GM18867 (cell line): ENCODE data around the gene RGS17.
"Not testable (repeated sequence)": the region's sequence is repeated elsewhere in the genome, so short reads cannot be mapped to it uniquely, and the experiment has no call there.

ENCODE experiments used
- ATAC-seq: cut with Tn5 transposase; IDR thresholded peaks from one replicate; pipeline ENCODE4 v1.9.1; 2021; ENCODE audit warnings: mild to moderate bottlenecking, moderate library complexity; ENCODE audit not compliant: unreplicated experiment

The RGS17 gene

DNA sequence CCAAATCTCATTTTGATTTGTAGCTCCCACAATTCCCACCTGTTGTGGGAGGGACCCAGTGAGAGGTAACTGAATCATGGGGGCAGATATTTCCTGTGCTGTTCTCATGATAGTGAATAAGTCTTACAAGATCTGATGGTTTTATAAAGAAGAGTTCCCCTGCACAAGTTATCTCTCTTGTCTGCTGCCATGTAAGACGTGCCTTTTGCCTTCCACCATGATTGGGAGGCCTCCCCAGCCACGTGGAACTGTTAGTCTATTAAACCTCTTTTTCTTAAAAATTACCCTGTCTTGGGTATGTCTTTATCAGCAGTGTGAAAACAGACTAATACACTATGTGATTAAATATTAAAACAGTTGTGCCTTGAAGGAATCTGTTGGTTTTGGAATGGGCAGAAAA, 131.5 kb downstream of the RGS17 start:
- ATAC-seq: not testable (repeated sequence)

- ATAC-seq: no peak
Observed at GRCh38 chr6:152993847-152994246, 137.2 kb downstream of the RGS17 start.

DNA sequence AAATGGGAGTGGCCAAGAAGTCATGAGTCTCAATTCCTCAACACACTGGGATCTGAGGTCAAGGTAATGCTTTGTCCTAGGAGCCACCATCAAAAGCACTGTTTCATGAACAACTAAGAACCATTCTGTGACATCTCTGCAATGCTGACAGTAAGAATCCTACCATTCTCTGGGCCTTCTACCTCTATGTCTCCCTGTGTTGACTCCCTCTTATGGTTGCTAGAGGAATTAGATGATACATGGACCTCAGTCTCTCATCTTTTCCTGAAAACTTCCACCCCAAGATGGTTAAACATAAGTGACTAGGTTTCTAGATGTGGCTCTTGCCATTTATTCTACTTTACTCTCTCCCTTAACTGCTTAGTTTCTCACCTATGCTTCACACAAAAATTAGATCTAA, 137.7 kb downstream of the RGS17 start:
- no peak for ATAC-seq

GRCh38 chr6:152986978-152987377, 144.1 kb downstream of the RGS17 start:
- no peak for ATAC-seq

DNA sequence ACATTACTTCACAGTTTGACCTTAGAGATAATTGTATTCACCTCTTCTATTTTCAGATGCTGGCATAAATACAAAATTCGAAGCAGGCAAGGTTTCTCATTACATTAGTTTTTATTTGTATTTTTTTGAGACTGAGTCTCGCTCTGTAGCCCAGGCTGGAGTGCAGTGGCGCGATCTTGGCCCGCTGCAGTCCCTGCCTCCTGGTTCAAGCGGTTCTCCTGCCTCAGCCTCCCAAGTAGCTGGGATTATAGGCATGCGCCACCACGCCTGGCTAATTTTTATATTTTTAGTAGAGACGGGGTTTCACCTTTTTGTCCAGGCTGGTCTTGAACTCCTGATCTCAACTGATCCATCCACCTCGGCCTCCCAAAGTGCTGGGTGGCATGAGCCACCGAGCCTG, 145.8 kb downstream of the RGS17 start:
- not testable (repeated sequence) for ATAC-seq

DNA sequence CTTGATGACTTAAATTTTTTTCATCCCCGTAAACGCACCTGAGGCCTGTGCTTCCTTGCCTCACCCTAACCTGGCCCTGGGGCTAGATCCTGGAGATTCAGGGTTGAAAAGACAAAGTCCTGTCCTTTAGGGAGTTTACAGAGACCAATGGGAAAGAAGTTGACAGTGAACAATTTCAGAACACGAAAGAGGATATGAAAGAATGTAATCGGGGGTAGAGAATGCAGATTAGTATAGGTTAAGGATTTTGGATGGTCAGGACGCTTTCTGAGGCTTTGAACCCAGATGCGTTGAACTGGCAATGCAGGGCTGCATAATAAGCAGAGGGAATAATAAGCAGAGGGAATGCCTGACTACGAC, 146.6 kb downstream of the RGS17 start:
- ATAC-seq: peak; percentile 25

- ATAC-seq: peak; percentile 22
Observed at GRCh38 chr6:152983637-152984512, 147.2 kb downstream of the RGS17 start.

- peak; percentile 86 for ATAC-seq
Observed at GRCh38 chr6:152982904-152983636, 148.0 kb downstream of the RGS17 start, which contains the start of gene FBXO5. Gene FBXO5 (minus strand): TSS chr6:152983041. CDS start chr6:152982959, 82 bp downstream.

DNA sequence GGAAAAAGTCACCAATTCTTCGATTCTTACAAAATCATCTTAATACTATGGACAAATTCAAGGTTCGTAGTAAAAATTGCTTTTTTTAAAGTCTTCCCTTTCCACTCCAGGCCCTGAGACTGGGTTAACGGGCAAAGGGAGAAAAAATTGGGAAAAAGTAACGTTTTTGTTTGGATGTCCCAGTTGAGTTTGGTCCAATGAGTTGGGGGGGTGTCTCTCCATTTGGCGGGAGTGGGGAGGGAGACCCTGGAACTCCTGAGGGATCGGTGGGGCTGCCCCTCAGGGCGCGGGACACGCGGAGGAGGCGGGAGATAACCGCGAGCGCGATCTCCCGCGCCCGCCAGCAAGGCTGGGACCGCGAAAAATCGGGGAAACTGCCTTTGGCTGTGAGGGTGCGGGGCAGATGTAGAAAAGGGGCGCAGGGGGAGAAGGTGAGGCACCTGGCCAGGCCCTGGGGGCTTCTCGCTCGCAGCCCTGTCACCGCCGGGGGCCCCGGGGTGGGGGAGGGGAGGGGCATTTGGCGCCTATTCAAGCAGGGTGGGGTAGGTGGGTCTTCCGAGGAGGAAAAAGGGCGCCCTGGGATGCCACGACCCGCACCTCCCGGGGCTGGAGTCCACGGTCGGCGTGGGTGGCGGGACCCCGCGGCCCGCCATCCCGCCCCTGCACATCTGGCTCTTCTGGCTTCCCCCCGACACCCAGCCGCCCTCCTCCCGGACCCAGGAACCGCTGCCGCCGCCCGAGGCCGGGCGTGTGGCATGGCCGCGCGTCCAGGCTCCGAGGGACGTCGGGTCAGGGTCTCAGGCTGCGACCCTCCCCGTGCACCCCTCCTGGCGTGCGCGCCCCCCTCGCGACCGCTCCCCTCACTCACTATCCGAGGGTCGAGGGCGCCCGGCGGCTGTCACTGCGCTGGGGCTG, 148.8 kb downstream of the RGS17 start:
- peak; percentile 0 for ATAC-seq

DNA sequence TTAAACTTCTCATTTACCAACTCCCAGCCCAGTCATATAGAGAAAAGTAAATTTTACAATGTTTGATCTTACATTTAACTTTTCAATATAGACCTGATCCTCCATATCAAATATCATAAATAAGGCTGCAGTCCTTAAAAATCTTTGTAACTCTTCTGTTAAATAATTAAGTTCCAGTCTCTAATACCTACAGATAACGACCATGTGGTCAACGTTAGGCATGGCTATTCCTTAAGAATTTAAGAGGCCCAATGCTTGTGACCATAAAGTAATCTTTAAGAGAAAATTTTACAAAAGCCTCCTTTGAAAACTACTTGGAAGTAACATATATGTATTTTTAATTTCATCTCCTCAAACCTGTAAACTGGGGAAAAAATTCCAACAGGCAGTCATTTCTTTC, 149.9 kb downstream of the RGS17 start:
- ATAC-seq: no peak

- ATAC-seq: no peak
Observed at GRCh38 chr6:152980656-152981055, 150.4 kb downstream of the RGS17 start.

DNA sequence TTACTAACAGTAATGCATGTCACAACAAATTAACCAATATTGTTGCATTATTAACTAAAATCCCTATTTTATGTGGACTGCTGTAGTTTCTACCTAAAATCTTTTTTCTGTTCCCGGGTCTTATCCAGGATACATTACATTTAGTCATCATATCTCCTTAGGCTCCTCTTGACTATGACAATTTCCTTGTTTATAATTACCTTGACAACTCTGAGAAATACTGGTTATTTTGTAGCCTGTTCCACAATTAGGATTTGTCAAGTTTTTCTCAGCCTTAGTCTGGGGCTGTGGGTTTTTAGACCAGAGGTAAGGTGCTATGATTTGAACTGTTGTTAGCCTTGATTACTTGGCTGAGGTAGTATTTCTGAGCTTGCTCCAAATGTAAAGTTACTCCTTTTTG, 152.0 kb downstream of the RGS17 start:
- no peak for ATAC-seq

DNA sequence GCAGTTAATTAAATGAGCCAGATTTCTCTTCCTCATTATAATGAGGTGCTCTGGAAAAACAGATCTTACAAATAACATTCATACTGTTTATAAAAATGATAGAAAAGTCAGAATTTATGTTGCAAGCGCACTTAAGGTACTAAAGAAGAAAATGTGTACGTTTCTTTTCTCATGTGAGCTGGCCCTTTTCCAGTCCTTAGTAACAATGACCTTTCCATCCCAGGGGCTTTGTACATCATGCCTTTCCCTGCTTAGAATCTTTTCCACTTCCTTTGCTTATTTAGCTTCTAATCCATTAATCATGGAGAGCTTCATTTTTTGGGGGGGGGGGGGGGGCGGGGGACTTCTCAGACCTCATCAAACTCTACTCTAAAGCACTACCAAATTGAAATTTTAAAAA, 153.0 kb downstream of the RGS17 start:
- ATAC-seq: no peak

DNA sequence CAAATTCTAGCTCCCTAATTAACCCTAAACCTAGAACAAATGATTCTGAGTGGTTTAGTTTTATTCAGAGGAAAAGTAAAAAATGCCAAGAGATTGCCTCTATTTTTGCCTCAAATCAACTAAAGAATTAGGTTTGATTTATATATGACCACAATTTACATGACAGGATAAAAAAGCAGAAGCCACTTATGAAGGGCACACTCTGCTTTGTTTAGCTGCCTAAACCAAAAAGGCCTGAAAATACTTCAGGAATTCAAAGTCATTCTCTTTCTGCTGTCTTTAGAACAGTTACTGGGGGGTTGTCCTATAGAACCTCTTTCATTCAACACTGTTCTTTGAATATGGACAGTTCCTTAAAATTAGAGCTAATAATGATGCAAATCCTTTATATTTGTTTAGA, 153.5 kb downstream of the RGS17 start:
- ATAC-seq: no peak

DNA sequence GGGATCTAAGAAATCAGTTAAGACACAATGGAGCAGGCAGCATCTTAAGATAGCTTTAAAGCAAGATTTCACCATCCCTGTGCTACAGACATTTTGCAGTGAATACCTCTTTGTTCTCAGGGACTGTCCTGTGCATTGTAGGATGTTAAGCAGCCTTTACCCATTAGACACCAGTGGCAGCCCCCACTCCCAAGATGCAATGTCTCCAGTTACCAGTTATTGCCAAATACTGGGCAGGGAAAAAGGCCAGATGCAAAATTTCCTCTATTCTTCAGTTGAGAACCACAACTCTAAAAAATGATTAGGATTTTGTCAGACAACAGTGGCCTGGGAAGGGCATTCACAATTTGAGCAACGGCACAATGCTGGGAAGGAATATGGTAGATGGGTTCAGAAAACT, 154.3 kb downstream of the RGS17 start:
- ATAC-seq: no peak

- ATAC-seq: peak; percentile 74
Observed at GRCh38 chr6:152975204-152975915, 155.7 kb downstream of the RGS17 start.

GRCh38 chr6:152973916-152974315, 157.2 kb downstream of the RGS17 start:
- no peak for ATAC-seq

GRCh38 chr6:152969688-152970418, 161.2 kb downstream of the RGS17 start:
- no peak for ATAC-seq

DNA sequence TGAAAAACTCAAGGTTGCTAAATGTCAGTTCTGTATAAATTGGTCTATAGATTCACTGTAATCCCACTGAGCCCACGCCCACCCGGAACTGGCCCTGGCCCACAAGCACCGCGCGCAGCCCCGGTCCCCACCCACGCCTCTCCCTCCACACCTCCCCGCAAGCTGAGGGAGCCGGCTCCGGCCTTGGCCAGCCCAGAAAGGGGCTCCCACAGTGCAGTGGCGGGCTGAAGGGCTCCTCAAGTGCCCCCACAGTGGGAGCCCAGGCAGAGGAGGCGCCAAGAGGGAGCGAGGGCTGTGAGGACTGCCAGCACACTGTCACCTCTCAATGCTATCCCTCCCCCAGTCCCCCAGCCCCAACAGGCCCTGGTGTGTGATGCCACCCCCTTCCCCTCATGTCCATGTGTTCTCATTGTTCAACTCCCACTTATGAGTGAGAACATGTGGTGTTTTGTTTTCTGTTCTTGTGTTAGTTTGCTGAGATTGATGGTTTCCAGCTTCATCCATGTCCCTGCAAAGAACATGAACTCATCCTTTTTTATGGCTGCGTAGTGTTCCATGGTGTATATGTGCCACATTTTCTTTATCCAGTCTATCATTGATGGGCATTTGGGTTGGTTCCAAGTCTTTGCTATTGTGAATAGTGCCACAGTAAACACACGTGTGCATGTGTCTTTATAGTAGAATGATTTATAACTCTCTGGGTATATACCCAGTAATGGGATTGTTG, 164.8 kb downstream of the RGS17 start:
- not testable (repeated sequence) for ATAC-seq
